H1 (cell line): ENCODE results near the gene KLHL29. TPM values are rescaled to one million over a fixed set of nuclear protein-coding genes. Genes with fewer than 3 reads are reported as not detected.

ENCODE experiments used
- CTCF ChIA-PET: fragments of 300-600 bp; sonication (Branson Sonifier 250); formaldehyde crosslinking; loops from one replicate; lab custom pipeline; 2021; ENCODE audit not compliant: partially characterized antibody; lab: Charles Lee
- POLR2A ChIA-PET: fragments of 300-600 bp; sonication (Branson Sonifier 250); formaldehyde crosslinking; loops from one replicate; lab custom pipeline; 2021; ENCODE audit warnings: inconsistent platforms; ENCODE audit not compliant: partially characterized antibody; lab: Charles Lee
- DNase-seq, 2 experiments: peaks; one replicate each; pipeline versions ENCODE4 v3.0.0 to v3.0.0-alpha.2; 2010 to 2022; ENCODE audit warnings: low spot score in 2 of 2, low read depth in 1 of 2, mixed read lengths in 1 of 2
- FAIRE-seq: peaks from 2 replicates; lab custom pipeline; 2011; peaks lifted over from hg19 to GRCh38; lab: Jason Lieb, UNC
- H2AFZ ChIP-seq: 2 replicates; pipeline ENCODE4 v1.8.1; 2012; ENCODE audit warnings: low read length, inconsistent platforms
- H2AK5ac ChIP-seq: 2 replicates; pipeline ENCODE4 v1.6.1; 2013; ENCODE audit warnings: low read depth, low read length
- H2BK120ac ChIP-seq: replicated peaks from 2 replicates; pipeline ENCODE3; 2013; ENCODE audit warnings: low read depth, low read length, inconsistent platforms
- H2BK12ac ChIP-seq: 2 replicates; pipeline ENCODE4 v1.6.1; 2013; ENCODE audit warnings: low read depth, low read length
- H2BK15ac ChIP-seq: 2 replicates; pipeline ENCODE4 v1.6.1; 2013; ENCODE audit warnings: low read length
- H2BK20ac ChIP-seq: 2 replicates; pipeline ENCODE4 v1.6.1; 2013; ENCODE audit warnings: low read length
- H2BK5ac ChIP-seq: 2 replicates; pipeline ENCODE4 v1.6.1; 2013; ENCODE audit warnings: low read depth, low read length
- H3K14ac ChIP-seq: 2 replicates; pipeline ENCODE4 v1.6.1; 2013; ENCODE audit warnings: inconsistent platforms; ENCODE audit not compliant: insufficient read length
- H3K18ac ChIP-seq: 2 replicates; pipeline ENCODE4 v1.6.1; 2013; ENCODE audit warnings: low read length; ENCODE audit errors: extremely low read depth
- H3K23ac ChIP-seq: 2 replicates; pipeline ENCODE4 v1.6.1; 2013; ENCODE audit warnings: inconsistent platforms; ENCODE audit not compliant: insufficient read length
- H3K23me2 ChIP-seq: 2 replicates; pipeline ENCODE4 v1.6.1; 2013; ENCODE audit warnings: low read depth, low read length
- H3K27ac ChIP-seq: 2 replicates; pipeline ENCODE4 v1.6.1; 2011; ENCODE audit warnings: low read depth, low read length, inconsistent platforms
- H3K27me3 ChIP-seq, 4 experiments: replicated peaks in 1 of 4; 1 replicate in 1 of 4; 2 replicates in 3 of 4; pipeline versions ENCODE4 v1.6.1 to v1.8.1; 2011 to 2013; ENCODE audit warnings: low read length in 3 of 4, mild to moderate bottlenecking in 3 of 4, inconsistent platforms in 2 of 4, mixed read lengths in 2 of 4, moderate library complexity in 1 of 4; ENCODE audit not compliant: control insufficient read depth in 3 of 4, insufficient read depth in 3 of 4; ENCODE audit errors: extremely low read depth in 1 of 4
- H3K36me3 ChIP-seq, 4 experiments: 2 replicates each; pipeline versions ENCODE4 v1.6.1 to v1.8.1; 2011 to 2013; ENCODE audit warnings: mild to moderate bottlenecking in 4 of 4, low read length in 3 of 4, moderate library complexity in 2 of 4, control low read depth in 1 of 4, inconsistent platforms in 1 of 4; ENCODE audit not compliant: insufficient read depth in 4 of 4, control insufficient read depth in 2 of 4
- H3K4ac ChIP-seq: replicated peaks from 2 replicates; pipeline ENCODE3; 2013; ENCODE audit warnings: low read length, low read depth, mixed read lengths, inconsistent platforms; ENCODE audit not compliant: insufficient read length
- H3K4me1 ChIP-seq, 4 experiments: replicated peaks in 1 of 4; 1 replicate in 1 of 4; 2 replicates in 3 of 4; pipeline versions ENCODE4 v1.6.1 to v1.8.1; 2011 to 2013; ENCODE audit warnings: low read length in 3 of 4, inconsistent platforms in 2 of 4, mixed read lengths in 1 of 4; ENCODE audit not compliant: insufficient read depth in 4 of 4, control insufficient read depth in 3 of 4
- H3K4me2 ChIP-seq, 2 experiments: 2 replicates each; pipeline versions ENCODE4 v1.6.1 to v1.8.1; 2011 to 2013; ENCODE audit warnings: low read depth in 2 of 2, low read length in 2 of 2, control low read depth in 1 of 2, inconsistent platforms in 1 of 2, mild to moderate bottlenecking in 1 of 2; ENCODE audit not compliant: insufficient read depth in 1 of 2
- H3K4me3 ChIP-seq, 4 experiments: fragments of 200-600, 300-600 bp in 1 of 4; sonication (generic), shearing (Covaris generic), sonication (Bioruptor Twin) in 1 of 4; 2 replicates each; pipeline versions ENCODE4 v1.5.1 to v1.8.1; 2011 to 2016; ENCODE audit warnings: low read length in 4 of 4, low read depth in 3 of 4, control low read depth in 2 of 4, inconsistent platforms in 2 of 4, mild to moderate bottlenecking in 2 of 4, mixed read lengths in 1 of 4, moderate library complexity in 1 of 4; ENCODE audit not compliant: insufficient read depth in 2 of 4; ENCODE audit errors: extremely low read depth in 1 of 4
- H3K56ac ChIP-seq: replicated peaks from 2 replicates; pipeline ENCODE3; 2013; ENCODE audit warnings: low read depth, mild to moderate bottlenecking, mixed read lengths, low read length, inconsistent platforms; ENCODE audit not compliant: insufficient read length
- H3K79me1 ChIP-seq: 2 replicates; pipeline ENCODE4 v1.6.1; 2013; ENCODE audit warnings: low read depth, low read length, control low read depth
- H3K79me2 ChIP-seq, 2 experiments: 2 replicates each; pipeline versions ENCODE4 v1.6.1 to v1.8.1; 2012 to 2013; ENCODE audit warnings: low read length in 2 of 2, mild to moderate bottlenecking in 2 of 2, inconsistent platforms in 1 of 2; ENCODE audit not compliant: insufficient read depth in 2 of 2, control insufficient read depth in 1 of 2
- H3K9ac ChIP-seq, 4 experiments: replicated peaks in 1 of 4; 1 replicate in 1 of 4; 2 replicates in 3 of 4; pipeline versions ENCODE4 v1.6.1 to v1.8.1; 2011 to 2013; ENCODE audit warnings: low read depth in 3 of 4, low read length in 3 of 4, control low read depth in 2 of 4, mild to moderate bottlenecking in 2 of 4, moderate library complexity in 2 of 4, inconsistent platforms in 1 of 4; ENCODE audit errors: extremely low read depth in 1 of 4
- H3K9me3 ChIP-seq, 2 experiments: 2 replicates each; pipeline versions ENCODE4 v1.6.1 to v1.8.1; 2012 to 2013; ENCODE audit warnings: mild to moderate bottlenecking in 2 of 2, moderate library complexity in 2 of 2, control low read depth in 1 of 2, inconsistent platforms in 1 of 2, low read depth in 1 of 2, low read length in 1 of 2, mixed read lengths in 1 of 2; ENCODE audit not compliant: insufficient read depth in 2 of 2
- H4K20me1 ChIP-seq, 2 experiments: replicated peaks in 1 of 2; 2 replicates each; pipeline versions ENCODE3 to v1.8.1; 2011 to 2013; ENCODE audit warnings: inconsistent platforms in 2 of 2, low read length in 2 of 2, mild to moderate bottlenecking in 1 of 2; ENCODE audit not compliant: insufficient read depth in 2 of 2, control insufficient read depth in 1 of 2
- H4K5ac ChIP-seq: 2 replicates; pipeline ENCODE4 v1.6.1; 2013; ENCODE audit warnings: low read length, low read depth, mixed read lengths, inconsistent platforms; ENCODE audit not compliant: insufficient read length
- H4K8ac ChIP-seq: 2 replicates; pipeline ENCODE4 v1.8.0; 2013; ENCODE audit warnings: mild to moderate bottlenecking, moderate library complexity, low read length, inconsistent platforms; ENCODE audit not compliant: insufficient read depth; ENCODE audit errors: extremely low read depth
- H4K91ac ChIP-seq: replicated peaks from 2 replicates; pipeline ENCODE3; 2013; ENCODE audit warnings: low read length, mixed read lengths, inconsistent platforms; ENCODE audit not compliant: insufficient read length
- CBX8 ChIP-seq: fragments of 300-800, 300-1000 bp; sonication (generic); IDR thresholded peaks from 2 replicates; pipeline ENCODE4 v1.7.1; 2016; ENCODE audit warnings: low read depth, low read length, borderline replicate concordance
- HDAC2 ChIP-seq, 2 experiments: fragments of 300-600 bp in 1 of 2; sonication (generic) in 1 of 2; IDR thresholded peaks; 2 replicates each; pipeline ENCODE4 v1.6.1; 2011 to 2012; ENCODE audit warnings: low read depth in 2 of 2, low read length in 2 of 2, mild to moderate bottlenecking in 2 of 2, moderate library complexity in 2 of 2, borderline replicate concordance in 1 of 2, inconsistent platforms in 1 of 2
- HDAC6 ChIP-seq: IDR thresholded peaks from one replicate; pipeline ENCODE4 v1.7.1; 2012; ENCODE audit warnings: low read depth, mild to moderate bottlenecking, inconsistent platforms, low read length, moderate library complexity
- JUN ChIP-seq: IDR thresholded peaks from 2 replicates; pipeline ENCODE4 v1.6.1; 2011; ENCODE audit warnings: low read depth, mild to moderate bottlenecking, improper control_type of control experiment, low read length
- JUND ChIP-seq: IDR thresholded peaks from 2 replicates; pipeline ENCODE4 v1.6.1; 2011; ENCODE audit warnings: mild to moderate bottlenecking, improper control_type of control experiment, low read length
- KDM5A ChIP-seq: fragments of 200-600 bp; IDR thresholded peaks from 2 replicates; pipeline ENCODE4 v1.7.1; 2012; ENCODE audit warnings: mild to moderate bottlenecking, low read length, inconsistent platforms, mixed read lengths
- MAFK ChIP-seq: IDR thresholded peaks from 2 replicates; pipeline ENCODE4 v1.6.1; 2012; ENCODE audit warnings: low read depth, mild to moderate bottlenecking, improper control_type of control experiment, low read length
- NANOG ChIP-seq: IDR thresholded peaks from 2 replicates; pipeline ENCODE4 v1.6.1; 2011; ENCODE audit warnings: low read length, low read depth, mild to moderate bottlenecking, inconsistent platforms; ENCODE audit not compliant: insufficient read depth, poor library complexity, severe bottlenecking
- RFX5 ChIP-seq: IDR thresholded peaks from 2 replicates; pipeline ENCODE4 v1.6.1; 2011; ENCODE audit warnings: low read depth, low read length, improper control_type of control experiment, borderline replicate concordance
- SIN3A ChIP-seq, 2 experiments: IDR thresholded peaks in 1 of 2; conservative IDR thresholded peaks in 1 of 2; 2 replicates each; pipeline ENCODE4 v1.6.1; 2011 to 2012; ENCODE audit warnings: low read length in 2 of 2, improper control_type of control experiment in 1 of 2, low read depth in 1 of 2, mild to moderate bottlenecking in 1 of 2
- SIRT6 ChIP-seq: IDR thresholded peaks from one replicate; pipeline ENCODE4 v1.7.1; 2012; ENCODE audit warnings: low read length, inconsistent platforms
- SP1 ChIP-seq: IDR thresholded peaks from 2 replicates; pipeline ENCODE4 v1.6.1; 2011; ENCODE audit warnings: low read depth, low read length
- SRF ChIP-seq: IDR thresholded peaks from 2 replicates; pipeline ENCODE4 v1.6.1; 2011; ENCODE audit warnings: mild to moderate bottlenecking, low read depth, low read length, moderate library complexity
- TAF1 ChIP-seq: IDR thresholded peaks from 2 replicates; pipeline ENCODE4 v1.6.1; 2011; ENCODE audit warnings: mild to moderate bottlenecking, low read depth, low read length
- WGBS, 2 experiments: shearing (Covaris generic) in 1 of 2; methylation state at CpG; one replicate each; pipeline versions ENCODE4 v1.1.6 to v1.1.7; 2013 to 2015; ENCODE audit warnings: low lambda C conversion rate in 2 of 2, mixed read lengths in 2 of 2, inconsistent platforms in 1 of 2, low coverage in 1 of 2, missing lambda C conversion rate in 1 of 2; ENCODE audit not compliant: insufficient replicate concordance in 2 of 2, insufficient coverage in 1 of 2, insufficient read length in 1 of 2; ENCODE audit errors: extremely low coverage in 1 of 2, missing lambda C conversion rate in 1 of 2; 5-methylcytosine and 5-hydroxymethylcytosine counted together
- polyA plus RNA-seq, 7 experiments: library from polyadenylated mRNA; depleted of rRNA in 3 of 7; stranded (reverse) in 5 of 7; unstranded in 2 of 7; fragments of >200 nt in 5 of 7; fragments of 200-250 nt in 2 of 7; gene quantifications; 1 replicate in 5 of 7; 2 replicates in 1 of 7; 4 replicates in 1 of 7; pipeline versions ENCODE4 v1.2.1 to v1.2.3, GENCODE V29; 2011 to 2013; ENCODE audit warnings: missing spikeins in 2 of 7, mixed read lengths in 2 of 7
- total RNA-seq: library from RNA; stranded (reverse); fragmentation: NEBNext Ultra II Directional; extraction: Animal tissue kit (Norgen Biotek cat#: 25700); gene quantifications from 2 replicates; pipeline ENCODE4 v1.2.1, GENCODE V29; 2021

KLHL29 gene
- total and polyA plus RNA-seq, 2 of the 8 experiments (the other 6 are each of a cell fraction or from before 2014, with no cell fraction given), result 1.1 to 4.7 TPM

GRCh38 chr2:23554054-23554697 is 169.2 kb downstream of the KLHL29 start:
- ChIA-PET CTCF (interaction anchor here (1.2 to 2.1 kb wide), 4 partner anchors 10 to 71 kb away, joined by 3 to 7 read pairs (median 4); no protein-coding TSS in a partner anchor), POLR2A (no interaction called here)
- H4K8ac ChIP-seq, result no peak overlapping the region
- no peaks in the 10 kb centered on the region; the same call in 1 of the 2 replicates for H3K79me1 ChIP-seq
- 0 out of 7 replicates have a peak, but pooled peaks cover 0 to 2% (median 0%) of the 10 kb centered on the region in 4 experiments for H3K4me1 ChIP-seq
- H3K14ac ChIP-seq, result no peak overlapping the region
- WGBS, 2 experiments, result 92% methylated on average over 23 of the region's 24 CpGs; no CpG with 5 or more reads in 1 of the 2 experiments
- H3K4me2 ChIP-seq, result no peak overlapping the region
- no peaks in the 10 kb centered on the region for H3K9me3 ChIP-seq
- H3K79me2 ChIP-seq, result no peaks in the 10 kb centered on the region
- H3K36me3 ChIP-seq, result no peaks in the 10 kb centered on the region
- DNase-seq (no peak), FAIRE-seq (no peak)
- no peak overlapping the region for H4K5ac ChIP-seq
- H2BK5ac ChIP-seq, result no peak overlapping the region
- no peak overlapping the region for H3K18ac ChIP-seq
- TF ChIP-seq SRF (no peak), NANOG (no peak), JUN (no peak), RFX5 (no peak), JUND (no peak), SIN3A (conservative IDR thresholded peaks at IDR 0.05 in 1 of 2, IDR thresholded peaks at IDR 0.05 in 1 of 2; ENCODE audit: low read depth in 1 of 2, low read length in 2 of 2) (no peak), HDAC2 (IDR thresholded peaks at IDR 0.05; ENCODE audit: borderline replicate concordance in 1 of 2, low read depth in 2 of 2, low read length in 2 of 2) (no peak), CBX8 (no peak), SP1 (no peak), KDM5A (no peak), MAFK (no peak), SIRT6 (no peak), HDAC6 (no peak), TAF1 (no peak)
- H4K91ac ChIP-seq, result no peak overlapping the region
- no peak overlapping the region for H2BK12ac ChIP-seq
- H2AFZ ChIP-seq, result no peak overlapping the region
- H2BK120ac ChIP-seq, result no peak overlapping the region
- no peak overlapping the region for H3K4me3 ChIP-seq
- no peak overlapping the region for H2BK20ac ChIP-seq
- H3K27ac ChIP-seq, result no peak overlapping the region
- no peak overlapping the region for H2BK15ac ChIP-seq
- no peaks in the 10 kb centered on the region for H3K23me2 ChIP-seq
- no peak overlapping the region for H3K23ac ChIP-seq
- H2AK5ac ChIP-seq, result no peak overlapping the region
- no peak overlapping the region for H3K4ac ChIP-seq
- H3K9ac ChIP-seq, result no peak overlapping the region
- H4K20me1 ChIP-seq, result no peaks in the 10 kb centered on the region
- no peak overlapping the region for H3K56ac ChIP-seq
- H3K27me3 ChIP-seq, result no peaks in the 10 kb centered on the region; a peak in 1 of 7 replicates
